Suppressor macrophage treated with lipopolysaccharide for 1 hour (primary cell): ENCODE results near the gene CALD1.
"Not testable (repeated sequence)": the region's sequence is repeated elsewhere in the genome, so short reads cannot be mapped to it uniquely, and the experiment has no call there.

ENCODE experiments used
- DNase-seq, 3 donors: peaks; one replicate each; pipeline ENCODE4 v3.0.0-alpha.2; 2020 to 2022

CALD1 gene

DNA sequence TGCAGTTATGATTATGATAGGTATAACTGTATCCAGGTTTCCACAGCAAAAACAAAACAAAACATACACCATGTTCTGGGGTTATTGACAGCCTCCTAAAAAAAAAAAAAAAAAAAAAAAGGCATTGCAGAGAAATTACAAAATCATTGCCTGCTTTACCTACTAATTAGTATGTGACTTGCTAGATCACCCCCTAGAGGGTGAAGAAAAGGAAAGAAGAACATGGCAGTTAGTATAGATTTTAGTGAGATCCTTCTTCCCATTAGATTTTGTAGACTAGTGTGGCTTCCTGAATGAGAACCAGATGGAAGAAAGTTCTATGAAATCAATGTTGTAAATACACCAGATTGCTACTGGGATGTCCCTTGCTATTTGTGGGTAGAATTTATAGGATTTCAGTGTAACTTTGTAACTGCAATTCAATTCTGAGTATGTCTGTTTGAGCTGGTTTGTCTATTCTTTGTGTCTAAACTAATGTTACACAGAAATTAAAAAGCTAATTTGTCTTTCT, 182.9 kb downstream of the CALD1 start:
- DNase-seq, result no peak

GRCh38 chr7:134963036-134963435, 183.6 kb downstream of the CALD1 start:
- no peak for DNase-seq

GRCh38 chr7:134966691-134967090, 187.3 kb downstream of the CALD1 start:
- no peak for DNase-seq

- DNase-seq, result no peak
Observed at GRCh38 chr7:134968110-134968509, 188.7 kb downstream of the CALD1 start.

GRCh38 chr7:134981645-134982044, 202.2 kb downstream of the CALD1 start:
- not testable (repeated sequence) for DNase-seq

DNA sequence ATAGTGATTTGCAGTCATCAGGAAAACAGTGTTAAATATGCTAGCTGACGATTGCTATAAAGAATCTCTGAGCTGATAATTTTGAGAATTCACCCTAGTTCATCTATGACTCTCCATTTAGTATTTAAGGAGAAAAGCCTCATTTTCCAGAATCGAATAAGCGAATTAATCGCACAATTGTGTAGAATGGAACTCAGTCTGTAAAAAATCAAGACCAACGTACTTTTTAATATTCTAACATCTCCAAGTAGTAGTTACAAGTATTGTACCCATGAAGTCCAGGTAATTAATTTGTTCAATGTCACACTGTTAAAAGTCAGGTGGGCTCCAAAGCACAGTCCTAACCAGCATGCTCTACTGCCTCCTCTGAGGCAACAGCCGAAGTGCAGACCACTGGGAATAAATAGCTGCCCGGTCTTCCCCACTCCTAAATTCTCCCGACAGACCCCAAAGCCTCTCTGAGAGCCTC, 206.5 kb downstream of the CALD1 start:
- DNase-seq, result no peak

DNA sequence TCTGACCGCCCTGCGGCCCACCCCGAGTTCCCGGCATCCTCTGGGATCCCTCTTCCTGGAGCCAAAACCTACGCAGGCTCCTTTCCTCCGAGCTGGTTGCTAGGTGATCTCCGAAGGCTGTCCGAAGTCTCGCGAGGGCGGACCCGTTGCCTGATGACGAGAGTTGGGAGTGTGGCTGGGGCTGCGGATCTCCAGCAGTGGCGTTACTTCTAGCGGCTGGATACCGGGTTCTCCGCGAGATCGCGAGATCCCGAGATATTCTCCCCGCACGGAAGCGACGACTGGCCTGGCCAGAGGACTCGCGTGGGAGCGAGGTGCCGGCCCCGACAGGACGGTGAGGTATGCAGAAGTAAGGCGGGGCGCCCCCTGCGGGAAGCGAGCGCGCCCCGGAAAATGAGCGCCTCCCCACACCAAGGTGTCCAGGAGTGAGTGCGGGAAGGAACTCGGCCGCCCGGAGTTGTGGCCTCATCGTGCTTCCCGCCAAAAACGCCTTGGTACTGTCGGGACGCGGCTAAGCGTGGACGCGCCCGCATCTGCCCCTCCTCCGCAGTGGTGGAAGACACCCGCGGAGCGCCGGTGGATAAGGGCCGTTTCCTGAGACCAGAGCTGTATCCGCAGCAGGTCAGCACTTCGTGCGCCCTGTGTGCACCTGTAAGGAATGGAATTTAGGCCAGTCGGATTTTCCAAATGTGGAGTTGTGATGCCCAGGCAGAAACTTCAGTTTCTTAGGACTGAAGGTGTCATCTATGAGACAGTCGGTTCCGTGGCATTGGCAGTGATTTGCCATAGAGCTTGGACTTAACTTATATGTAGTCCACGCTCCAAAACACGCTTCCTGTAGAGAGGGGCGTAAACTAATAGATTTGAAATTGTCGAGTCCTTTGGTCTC, 207.2 kb downstream of the CALD1 start, which contains the start of gene AGBL3:
AGBL3 (plus strand) TSS at position 146 of the 889 bp plus-strand sequence. CDS start 1,426 bp downstream, outside the sequence.
- peak; percentile 93 to 95 (median 94) for DNase-seq

GRCh38 chr7:134988161-134988560, 208.7 kb downstream of the CALD1 start:
- DNase-seq, result no peak

- DNase-seq, result no peak
Observed at GRCh38 chr7:134991469-134992339, 212.3 kb downstream of the CALD1 start.

GRCh38 chr7:134992626-134993179, 213.3 kb downstream of the CALD1 start:
- DNase-seq, result no peak

DNA sequence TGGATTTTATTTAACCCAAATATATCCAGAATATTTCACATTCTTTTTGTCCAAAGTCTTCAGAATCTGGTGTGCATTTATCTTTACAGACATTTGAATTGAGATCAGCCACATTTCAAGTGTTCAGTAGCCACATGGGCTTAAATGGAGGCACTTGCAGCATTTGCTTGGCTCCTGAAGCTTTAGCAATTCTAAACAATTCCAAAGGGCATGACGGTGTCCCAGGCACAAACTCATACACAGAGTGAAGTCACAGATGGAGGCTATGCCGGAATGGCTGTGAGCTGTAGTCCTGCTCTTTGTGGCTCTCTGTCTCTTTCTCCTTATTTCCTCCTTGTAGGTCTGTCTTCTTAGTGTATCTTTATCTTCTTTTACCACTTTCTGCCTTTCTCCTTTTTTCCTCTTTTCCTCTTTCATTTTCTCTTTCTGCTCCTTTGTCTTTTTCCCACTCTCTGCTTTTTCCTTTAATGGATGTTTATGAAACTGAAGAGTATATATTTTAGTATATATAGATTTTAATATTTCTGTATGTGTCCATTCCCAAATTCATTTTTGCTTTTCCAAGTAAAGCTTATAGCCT, 214.5 kb downstream of the CALD1 start:
- DNase-seq, result no peak

- no peak for DNase-seq
Observed at GRCh38 chr7:134995239-134996096, 216.0 kb downstream of the CALD1 start.

DNA sequence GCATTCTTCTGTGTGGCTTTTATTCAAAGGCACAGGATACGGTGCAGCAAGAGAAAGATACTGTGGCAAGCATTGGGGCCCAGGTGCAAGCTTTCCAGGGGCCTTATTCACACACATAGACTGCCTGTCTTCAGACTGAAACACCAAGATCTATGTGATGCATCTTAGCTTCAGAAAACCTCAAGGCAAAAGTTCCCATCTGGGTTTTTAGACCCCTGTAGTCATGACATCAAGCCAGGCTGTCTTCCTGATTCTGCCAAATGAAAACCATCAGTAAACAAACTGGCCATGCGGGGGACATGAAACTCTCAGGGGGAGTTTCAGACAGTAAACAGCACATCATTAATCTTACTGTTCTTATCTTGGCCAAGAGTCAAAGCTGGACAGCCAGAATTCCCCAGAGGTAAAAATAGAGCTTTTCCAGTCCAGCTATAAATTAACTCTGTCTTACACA, 216.7 kb downstream of the CALD1 start:
- no peak for DNase-seq

GRCh38 chr7:134997214-134997885, 217.9 kb downstream of the CALD1 start:
- DNase-seq, result no peak

GRCh38 chr7:134999136-134999535, 219.7 kb downstream of the CALD1 start:
- no peak for DNase-seq

DNA sequence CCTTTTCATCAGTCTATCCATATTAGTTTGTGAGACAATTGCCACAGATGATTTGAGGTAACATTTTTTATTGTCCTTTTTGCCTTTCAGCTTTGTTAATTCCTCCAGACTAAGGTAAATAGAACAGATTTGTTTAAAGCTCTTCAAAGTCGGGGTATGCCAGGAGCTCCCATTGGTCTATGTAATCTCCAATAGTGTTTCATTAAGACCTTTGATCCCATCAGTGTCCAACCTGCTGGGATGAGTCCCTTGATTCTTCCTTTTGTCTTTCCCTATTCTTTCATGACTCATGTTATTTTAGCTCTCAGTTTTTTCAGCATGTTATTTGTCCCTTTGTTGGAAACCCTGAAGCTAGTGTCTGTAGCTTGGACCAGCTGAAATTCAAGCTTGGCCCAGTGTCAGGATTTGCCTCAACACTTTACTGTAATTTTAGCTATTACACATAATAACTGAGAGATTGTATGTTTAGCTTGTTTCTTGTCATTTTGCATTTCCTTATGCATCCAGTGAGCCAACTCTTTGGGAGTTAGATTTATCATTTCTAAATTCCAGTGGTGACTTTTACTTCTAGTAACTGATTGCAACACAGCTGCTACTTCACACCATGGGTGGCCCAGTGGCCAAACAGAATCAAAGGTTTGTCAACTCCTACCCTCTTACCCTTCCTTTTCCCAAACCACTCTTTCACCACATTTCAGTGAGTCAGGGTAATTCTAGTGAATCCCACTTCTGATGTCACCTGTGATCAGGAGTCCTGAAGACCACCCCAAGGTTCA, 222.1 kb downstream of the CALD1 start:
- no peak for DNase-seq

DNA sequence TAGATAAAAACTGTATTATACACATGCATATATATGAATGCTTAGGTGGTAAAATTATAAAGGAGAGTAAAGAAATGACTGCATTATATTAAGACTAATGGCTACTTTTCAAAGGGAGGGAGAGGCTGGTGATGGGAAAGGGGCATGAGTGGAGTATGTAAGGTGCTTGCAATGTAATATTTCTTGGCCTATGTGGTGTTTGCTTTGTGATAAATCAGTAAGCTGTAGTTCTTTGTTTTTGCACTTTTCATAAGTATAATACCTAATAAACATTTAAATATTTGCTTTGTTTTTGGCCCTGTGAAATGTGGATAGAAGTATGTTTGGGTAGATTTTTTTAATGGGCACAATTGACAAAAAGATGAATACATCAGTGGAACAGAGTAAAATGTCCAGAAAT, 232.8 kb downstream of the CALD1 start:
- DNase-seq, result no peak
